ENCODE results near the gene CACNB2.

DNA sequence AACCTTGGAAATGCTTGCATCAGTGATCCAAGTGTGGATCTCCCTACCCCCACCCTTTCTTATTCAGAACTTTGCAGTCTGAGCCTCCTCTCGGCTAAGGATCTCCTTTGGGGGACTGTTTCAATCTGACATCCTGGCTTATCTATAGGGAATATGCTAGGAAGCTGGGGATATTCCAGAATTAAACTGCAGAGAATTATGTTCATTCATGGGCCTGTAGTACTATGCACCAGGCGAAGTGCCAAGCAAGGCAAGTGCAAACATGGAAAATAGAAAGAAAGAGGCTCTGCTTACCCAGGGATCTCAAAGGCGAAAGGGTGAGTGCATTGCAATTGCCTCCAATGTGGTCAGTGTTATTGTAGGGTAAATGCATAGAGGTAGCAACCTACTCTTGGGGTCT, 96.5 kb downstream of the CACNB2 start:
- TF ChIP-seq, protein P1, sequence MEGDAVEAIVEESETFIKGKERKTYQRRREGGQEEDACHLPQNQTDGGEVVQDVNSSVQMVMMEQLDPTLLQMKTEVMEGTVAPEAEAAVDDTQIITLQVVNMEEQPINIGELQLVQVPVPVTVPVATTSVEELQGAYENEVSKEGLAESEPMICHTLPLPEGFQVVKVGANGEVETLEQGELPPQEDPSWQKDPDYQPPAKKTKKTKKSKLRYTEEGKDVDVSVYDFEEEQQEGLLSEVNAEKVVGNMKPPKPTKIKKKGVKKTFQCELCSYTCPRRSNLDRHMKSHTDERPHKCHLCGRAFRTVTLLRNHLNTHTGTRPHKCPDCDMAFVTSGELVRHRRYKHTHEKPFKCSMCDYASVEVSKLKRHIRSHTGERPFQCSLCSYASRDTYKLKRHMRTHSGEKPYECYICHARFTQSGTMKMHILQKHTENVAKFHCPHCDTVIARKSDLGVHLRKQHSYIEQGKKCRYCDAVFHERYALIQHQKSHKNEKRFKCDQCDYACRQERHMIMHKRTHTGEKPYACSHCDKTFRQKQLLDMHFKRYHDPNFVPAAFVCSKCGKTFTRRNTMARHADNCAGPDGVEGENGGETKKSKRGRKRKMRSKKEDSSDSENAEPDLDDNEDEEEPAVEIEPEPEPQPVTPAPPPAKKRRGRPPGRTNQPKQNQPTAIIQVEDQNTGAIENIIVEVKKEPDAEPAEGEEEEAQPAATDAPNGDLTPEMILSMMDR (IDR thresholded peaks at IDR 0.05), result no peak
- TF ChIP-seq POLR2A (IDR thresholded peaks at IDR 0.05), result no peak
